Naive B cell (primary cell): ENCODE results near the gene PARVA. TPM values are rescaled to one million over a fixed set of nuclear protein-coding genes. Genes with fewer than 3 reads are reported as not detected.
A peak's percentile ranks its signal among the peaks of the same experiment; 100 is the strongest.

Experiments used
- ATAC-seq, 2 donors: fragments of 150-1000 bp; cut with Tn5 transposase; 2 replicates each; pipeline ENCODE4 v1.10.0; 2021; ENCODE audit warnings: low read depth in 2 of 2, mild to moderate bottlenecking in 2 of 2, moderate library complexity in 2 of 2
- DNase-seq: peaks from one replicate; pipeline ENCODE4 v3.0.0; 2022
- H3K27ac Mint-ChIP-seq, 6 donors: one replicate each; pipeline ENCODE4 v1.8.0; 2020 to 2022; ENCODE audit warnings: mild to moderate bottlenecking in 6 of 6, mixed read lengths in 6 of 6, moderate library complexity in 5 of 6, inconsistent platforms in 2 of 6
- H3K27me3 Mint-ChIP-seq, 3 donors: one replicate each; pipeline ENCODE4 v1.8.0; 2021 to 2022; ENCODE audit warnings: mixed read lengths in 3 of 3, mild to moderate bottlenecking in 1 of 3
- H3K36me3 Mint-ChIP-seq, 2 donors: one replicate each; pipeline ENCODE4 v1.8.0; 2020 to 2022; ENCODE audit warnings: mixed read lengths in 2 of 2, inconsistent platforms in 1 of 2, mild to moderate bottlenecking in 1 of 2
- H3K4me1 Mint-ChIP-seq, 3 donors: one replicate each; pipeline ENCODE4 v1.8.0; 2020 to 2022; ENCODE audit warnings: mixed read lengths in 3 of 3, inconsistent platforms in 1 of 3, mild to moderate bottlenecking in 1 of 3, moderate library complexity in 1 of 3
- H3K4me3 Mint-ChIP-seq, 8 donors: one replicate each; pipeline ENCODE4 v1.8.0; 2020 to 2022; ENCODE audit warnings: mild to moderate bottlenecking in 8 of 8, mixed read lengths in 8 of 8, moderate library complexity in 8 of 8, inconsistent platforms in 2 of 8
- H3K9me3 Mint-ChIP-seq, 7 donors: one replicate each; pipeline ENCODE4 v1.8.0; 2020 to 2022; ENCODE audit warnings: mixed read lengths in 7 of 7, mild to moderate bottlenecking in 5 of 7, inconsistent platforms in 2 of 7, moderate library complexity in 1 of 7
- polyA plus RNA-seq, 6 donors: library from polyadenylated mRNA; unstranded; fragments of 300-500 nt; fragmentation: Illumina TruSeq; gene quantifications; one replicate each; pipeline ENCODE4 v1.2.3, GENCODE V29; 2021; ENCODE audit warnings: low read depth in 6 of 6

PARVA gene
- polyA plus RNA-seq, 6 donors from 2014 or later = not detected

DNA sequence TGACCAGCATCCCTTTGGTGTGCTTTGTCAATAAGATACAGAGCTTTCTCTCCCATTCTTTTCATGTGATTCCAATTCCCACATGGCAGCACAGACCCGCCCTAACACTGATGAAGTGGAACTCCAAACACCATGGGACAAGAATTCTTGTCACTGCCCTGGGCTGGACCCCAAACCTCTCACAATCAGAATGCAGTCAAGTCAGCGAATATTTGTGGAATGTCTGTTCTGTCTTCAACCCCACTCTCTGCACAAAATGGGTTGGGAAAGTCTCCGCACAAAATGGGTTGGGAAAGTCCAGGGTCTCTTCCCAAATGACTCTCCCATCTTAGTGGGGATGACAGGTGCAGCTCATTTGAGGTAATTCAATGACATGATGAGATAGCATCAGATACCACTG lies 157.9 kb downstream of the PARVA start:
- H3K4me1 Mint-ChIP-seq = no peaks in the 10 kb centered on the region
- DNase-seq (no peak), ATAC-seq (no peak)
- peaks cover 0 to 15% (median 4%) of the 10 kb centered on the region in 3 donors for H3K27me3 Mint-ChIP-seq
- H3K27ac Mint-ChIP-seq = peak overlapping the region in 1 of 6 donors; percentile 10
- H3K4me3 Mint-ChIP-seq = no peak overlapping the region
- H3K36me3 Mint-ChIP-seq = no peaks in the 10 kb centered on the region
- H3K9me3 Mint-ChIP-seq = peaks cover 0 to 9% (median 0%) of the 10 kb centered on the region in 7 donors

DNA sequence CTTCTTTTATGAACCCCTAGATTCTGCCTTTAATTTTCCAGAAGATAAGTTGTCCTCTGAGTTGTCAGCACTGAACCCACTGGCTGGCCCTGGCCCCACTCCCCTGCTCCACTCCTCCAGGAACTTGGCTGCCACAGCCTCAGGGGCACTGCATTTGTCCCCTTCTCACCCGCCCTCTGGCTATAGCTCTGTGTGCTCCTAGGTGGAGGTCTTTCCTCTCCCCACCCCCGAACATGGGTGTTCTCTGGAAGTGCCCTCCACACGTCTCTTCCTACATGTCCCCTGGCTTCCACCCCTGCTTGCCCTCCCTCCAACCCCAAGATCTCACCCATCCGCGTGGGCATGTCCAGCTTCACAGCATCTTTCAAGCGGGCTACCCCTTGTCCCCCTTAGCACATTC lies 159.2 kb downstream of the PARVA start:
- Mint-ChIP-seq H3K36me3 (no peaks in the 10 kb centered on the region), H3K4me3 (no peak overlapping the region), H3K9me3 (peaks cover 0 to 9% (median 0%) of the 10 kb centered on the region in 7 donors), H3K4me1 (no peaks in the 10 kb centered on the region), H3K27ac (no peak overlapping the region), H3K27me3 (peaks cover 0 to 15% (median 4%) of the 10 kb centered on the region in 3 donors)
- ATAC-seq (no peak), DNase-seq (no peak)

DNA sequence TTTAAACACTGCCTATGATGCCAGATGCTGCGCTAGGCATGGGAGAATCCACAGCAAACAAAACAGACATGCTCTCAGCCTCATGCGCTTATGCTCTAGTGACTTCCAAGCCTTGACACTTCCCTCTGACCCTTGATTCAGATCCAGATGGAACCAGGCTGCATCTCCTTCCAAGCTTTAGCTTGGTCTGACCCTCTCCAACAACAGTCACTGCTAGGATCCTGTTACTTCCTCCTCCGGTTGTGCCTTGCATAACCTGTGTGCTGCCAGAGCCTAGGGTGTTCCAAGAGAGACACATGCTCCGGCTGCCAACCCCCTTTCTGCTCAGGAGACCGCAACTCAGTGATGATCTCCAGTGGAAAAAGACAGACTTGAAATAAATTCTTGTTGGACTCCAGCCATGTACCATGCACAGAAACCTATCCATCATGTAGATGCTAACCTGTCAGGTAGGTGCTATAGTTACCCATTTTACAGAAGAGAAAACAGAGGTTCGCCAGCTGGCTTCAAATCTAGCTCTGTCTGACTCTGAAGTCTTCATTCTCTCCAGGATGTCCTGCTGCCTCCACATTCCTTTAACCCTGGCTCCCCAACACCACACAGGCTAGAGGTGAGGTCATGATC lies 160.5 kb downstream of the PARVA start:
- Mint-ChIP-seq H3K4me1 (no peaks in the 10 kb centered on the region), H3K27ac (no peak overlapping the region), H3K4me3 (no peak overlapping the region), H3K27me3 (peaks cover 0 to 15% (median 4%) of the 10 kb centered on the region in 3 donors), H3K36me3 (no peaks in the 10 kb centered on the region), H3K9me3 (peaks cover 0 to 6% (median 0%) of the 10 kb centered on the region in 7 donors)
- ATAC-seq = no peak
- DNase-seq = no peak

DNA sequence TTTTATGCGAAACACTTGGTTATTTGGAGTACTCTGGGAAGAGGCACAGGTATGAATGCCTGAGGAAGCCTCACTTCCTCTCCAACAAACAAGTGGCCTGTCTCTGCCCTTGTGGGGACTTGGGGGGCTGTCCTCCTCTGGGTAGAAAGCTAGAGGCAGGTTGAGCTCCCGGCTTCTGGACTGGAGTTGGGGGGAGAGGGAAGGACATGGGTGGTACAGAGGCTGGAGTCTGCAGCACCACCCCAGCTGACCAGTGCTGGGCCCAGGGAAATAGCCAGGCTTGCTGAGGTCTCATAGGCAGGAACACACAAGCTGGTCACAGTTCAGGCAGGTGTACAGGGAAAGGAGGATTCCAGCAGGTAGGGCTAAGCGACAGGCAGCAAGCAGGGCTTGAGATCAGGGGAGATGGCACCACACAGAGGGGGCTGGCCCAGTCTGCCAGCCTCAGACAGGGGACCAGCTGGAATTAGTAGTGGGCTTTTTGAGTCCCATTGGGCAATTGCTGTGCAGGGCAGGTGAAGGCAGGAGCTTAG lies 161.6 kb downstream of the PARVA start:
- ATAC-seq = no peak
- Mint-ChIP-seq H3K27me3 (peaks cover 4 to 23% (median 6%) of the 10 kb centered on the region in 3 donors), H3K4me1 (no peaks in the 10 kb centered on the region), H3K27ac (no peak overlapping the region), H3K36me3 (no peaks in the 10 kb centered on the region), H3K4me3 (no peak overlapping the region), H3K9me3 (peaks cover 0 to 6% (median 0%) of the 10 kb centered on the region in 7 donors)
- DNase-seq = no peak

DNA sequence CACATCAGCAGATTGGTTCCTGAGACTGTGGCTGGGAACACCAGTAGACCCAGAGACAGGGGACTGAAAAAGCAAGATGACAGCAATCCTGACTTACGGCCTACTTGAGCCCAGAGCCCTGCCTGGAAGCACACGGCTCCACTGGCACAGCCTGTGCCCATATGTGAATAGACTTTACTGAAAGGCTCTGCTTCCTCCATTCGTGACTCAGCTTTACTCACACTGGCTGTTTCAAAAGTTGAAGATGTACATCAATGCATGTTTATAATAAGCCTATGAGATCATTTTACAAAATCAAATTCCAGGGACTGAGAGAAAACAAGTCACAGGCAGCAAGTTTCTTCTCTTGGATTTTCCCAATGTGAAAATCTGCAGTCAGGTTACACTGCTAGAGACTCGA lies 162.2 kb downstream of the PARVA start:
- no peaks in the 10 kb centered on the region for H3K36me3 Mint-ChIP-seq
- ATAC-seq = no peak
- H3K27ac Mint-ChIP-seq = no peak overlapping the region
- peaks cover 0 to 6% (median 0%) of the 10 kb centered on the region in 7 donors for H3K9me3 Mint-ChIP-seq
- no peaks in the 10 kb centered on the region for H3K4me1 Mint-ChIP-seq
- peaks cover 5 to 25% (median 7%) of the 10 kb centered on the region in 3 donors for H3K27me3 Mint-ChIP-seq
- no peak overlapping the region for H3K4me3 Mint-ChIP-seq
- no peak for DNase-seq

DNA sequence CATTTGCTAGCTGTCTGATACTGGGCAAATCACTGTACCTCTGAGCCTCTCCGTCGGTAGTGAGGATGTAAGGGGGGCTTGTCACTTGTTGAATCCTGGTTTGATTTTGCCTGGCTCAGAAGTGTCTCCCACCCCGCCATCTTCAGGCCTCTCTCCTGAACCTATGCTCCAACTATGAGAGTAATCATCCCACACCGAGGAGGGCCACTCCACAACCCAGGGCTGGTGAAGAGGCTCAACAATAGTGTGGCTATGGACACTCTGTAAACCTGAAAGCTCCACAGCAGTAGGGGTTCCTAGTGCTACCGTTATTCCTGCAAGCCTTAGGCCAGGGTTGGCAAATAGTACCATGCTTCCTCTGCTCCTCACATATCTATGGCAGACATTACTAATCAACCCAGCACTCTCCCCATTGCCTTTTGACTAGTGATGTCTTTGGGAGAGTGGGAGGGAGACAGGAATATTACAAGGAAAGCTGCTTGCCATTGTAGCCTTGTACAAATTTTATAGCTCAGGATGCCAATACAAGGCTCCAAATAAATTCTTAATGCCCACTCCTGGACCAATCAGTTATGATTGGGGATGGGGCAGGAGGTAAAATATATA lies 162.8 kb downstream of the PARVA start:
- no peak overlapping the region for H3K27ac Mint-ChIP-seq
- ATAC-seq = no peak
- peaks cover 0 to 6% (median 0%) of the 10 kb centered on the region in 7 donors for H3K9me3 Mint-ChIP-seq

DNA sequence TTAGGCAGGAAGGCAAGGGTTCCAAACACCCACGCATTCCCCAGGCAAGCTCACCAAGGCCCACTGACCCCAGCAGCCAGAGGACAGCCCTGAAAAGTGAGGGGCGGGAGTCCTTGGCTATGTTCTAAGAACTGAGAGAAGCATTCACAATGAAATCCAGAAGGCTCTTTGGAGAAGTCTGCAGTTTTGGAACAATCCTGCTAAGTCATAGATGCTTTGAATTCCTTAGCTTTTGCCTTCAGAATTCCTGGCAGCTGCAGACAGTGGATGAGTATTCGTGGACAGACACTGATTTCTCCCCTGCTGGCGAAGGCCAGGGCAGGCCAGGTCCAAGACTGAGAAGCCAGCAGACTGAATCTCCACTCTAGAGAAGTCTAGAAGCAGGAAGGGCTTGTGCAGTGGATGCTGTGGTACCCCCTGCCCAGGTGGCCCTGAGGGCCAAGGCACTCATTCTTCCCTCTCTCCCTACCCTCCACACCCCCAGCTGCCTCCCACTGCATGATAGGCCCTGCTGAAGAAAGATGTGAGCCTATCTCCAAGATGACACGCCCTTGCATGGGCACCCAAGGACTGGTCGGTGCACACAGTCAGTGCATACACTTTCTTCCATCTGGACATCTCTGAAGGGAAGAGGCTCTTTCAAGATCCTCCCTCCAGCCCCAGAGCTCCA lies 163.7 kb downstream of the PARVA start:
- Mint-ChIP-seq H3K27ac (no peak overlapping the region), H3K27me3 (peaks cover 7 to 23% (median 7%) of the 10 kb centered on the region in 3 donors), H3K36me3 (no peaks in the 10 kb centered on the region), H3K9me3 (peaks cover 0 to 4% (median 0%) of the 10 kb centered on the region in 7 donors), H3K4me1 (no peaks in the 10 kb centered on the region), H3K4me3 (no peak overlapping the region)
- ATAC-seq (no peak), DNase-seq (no peak)

More for the DNA sequence above, 162.8 kb downstream of the PARVA start:
- peak overlapping the region in 1 of 8 donors; percentile 26 for H3K4me3 Mint-ChIP-seq
- DNase-seq = no peak
- H3K27me3 Mint-ChIP-seq = peaks cover 7 to 25% (median 7%) of the 10 kb centered on the region in 3 donors
- H3K4me1 Mint-ChIP-seq = no peaks in the 10 kb centered on the region
- H3K36me3 Mint-ChIP-seq = no peaks in the 10 kb centered on the region

DNA sequence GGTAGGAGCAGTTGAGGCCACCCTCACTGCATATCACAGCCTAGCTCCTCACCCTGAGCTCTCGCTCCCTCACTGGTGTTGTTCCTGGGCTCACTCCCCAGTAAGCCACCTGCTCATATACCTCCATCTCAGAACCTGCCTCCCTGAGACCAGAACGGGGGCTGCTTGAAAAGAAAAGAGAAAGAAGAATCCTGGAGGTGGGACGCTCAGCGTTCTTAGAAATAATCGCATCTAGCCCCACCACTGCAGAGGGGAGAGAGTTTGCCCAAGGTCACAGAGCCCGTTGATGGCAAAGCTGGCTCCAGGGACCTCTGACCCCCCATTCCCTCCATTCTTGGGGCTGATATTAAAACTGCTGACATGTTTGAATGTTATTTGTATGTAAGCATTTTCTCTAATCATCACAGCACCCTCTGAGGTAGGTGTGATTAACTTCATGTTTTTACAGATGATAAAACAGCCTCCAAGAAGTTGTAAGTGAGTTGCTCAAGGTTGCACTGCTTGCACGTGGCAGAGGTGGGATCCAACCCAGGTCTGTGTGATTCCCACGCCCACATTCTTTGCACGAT lies 164.3 kb downstream of the PARVA start:
- peaks cover 7 to 17% (median 7%) of the 10 kb centered on the region in 3 donors for H3K27me3 Mint-ChIP-seq
- H3K27ac Mint-ChIP-seq = no peak overlapping the region
- H3K9me3 Mint-ChIP-seq = no peaks in the 10 kb centered on the region
- no peak for DNase-seq
- H3K4me3 Mint-ChIP-seq = no peak overlapping the region
- H3K36me3 Mint-ChIP-seq = no peaks in the 10 kb centered on the region
- no peak for ATAC-seq
- no peaks in the 10 kb centered on the region for H3K4me1 Mint-ChIP-seq

DNA sequence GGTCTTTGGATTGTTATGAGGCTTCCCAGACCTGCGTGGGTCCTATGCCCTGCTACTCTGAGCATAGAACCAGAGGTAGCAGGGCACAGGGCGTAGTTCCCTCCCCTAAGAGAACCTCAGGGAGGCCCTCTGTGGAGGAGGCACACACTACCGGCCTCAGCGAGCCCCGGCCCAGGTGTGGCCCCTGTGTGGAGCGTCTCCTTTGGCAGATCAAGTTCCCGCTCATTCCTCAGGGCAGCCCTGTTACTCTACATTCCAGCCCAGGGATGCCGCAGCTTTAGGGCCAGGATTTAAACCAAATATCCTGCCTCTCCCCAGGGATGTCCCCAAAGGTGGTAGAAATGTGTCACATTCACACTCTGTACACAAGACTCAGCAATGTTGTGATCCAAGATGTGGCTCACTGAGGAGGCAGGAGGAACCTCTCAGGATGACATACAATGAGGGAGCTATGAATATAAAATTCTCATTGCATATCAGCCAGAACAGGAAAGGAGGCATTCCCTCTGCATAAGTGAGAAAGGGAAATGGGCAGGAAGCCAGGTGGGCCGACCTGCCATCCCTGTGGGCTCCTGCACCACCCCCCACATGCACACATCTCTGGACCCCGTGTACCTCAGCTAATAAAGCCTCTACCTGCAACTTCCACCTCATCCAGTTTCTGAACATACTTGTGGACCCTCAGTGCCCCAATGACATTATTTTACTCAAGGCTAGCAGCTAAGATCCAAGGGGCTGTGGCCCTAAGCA lies 165.0 kb downstream of the PARVA start:
- Mint-ChIP-seq H3K4me3 (no peak overlapping the region), H3K4me1 (no peaks in the 10 kb centered on the region), H3K27ac (no peak overlapping the region), H3K9me3 (no peaks in the 10 kb centered on the region), H3K27me3 (peaks cover 7 to 10% (median 7%) of the 10 kb centered on the region in 3 donors), H3K36me3 (no peaks in the 10 kb centered on the region)
- no peak for ATAC-seq
- DNase-seq = no peak

DNA sequence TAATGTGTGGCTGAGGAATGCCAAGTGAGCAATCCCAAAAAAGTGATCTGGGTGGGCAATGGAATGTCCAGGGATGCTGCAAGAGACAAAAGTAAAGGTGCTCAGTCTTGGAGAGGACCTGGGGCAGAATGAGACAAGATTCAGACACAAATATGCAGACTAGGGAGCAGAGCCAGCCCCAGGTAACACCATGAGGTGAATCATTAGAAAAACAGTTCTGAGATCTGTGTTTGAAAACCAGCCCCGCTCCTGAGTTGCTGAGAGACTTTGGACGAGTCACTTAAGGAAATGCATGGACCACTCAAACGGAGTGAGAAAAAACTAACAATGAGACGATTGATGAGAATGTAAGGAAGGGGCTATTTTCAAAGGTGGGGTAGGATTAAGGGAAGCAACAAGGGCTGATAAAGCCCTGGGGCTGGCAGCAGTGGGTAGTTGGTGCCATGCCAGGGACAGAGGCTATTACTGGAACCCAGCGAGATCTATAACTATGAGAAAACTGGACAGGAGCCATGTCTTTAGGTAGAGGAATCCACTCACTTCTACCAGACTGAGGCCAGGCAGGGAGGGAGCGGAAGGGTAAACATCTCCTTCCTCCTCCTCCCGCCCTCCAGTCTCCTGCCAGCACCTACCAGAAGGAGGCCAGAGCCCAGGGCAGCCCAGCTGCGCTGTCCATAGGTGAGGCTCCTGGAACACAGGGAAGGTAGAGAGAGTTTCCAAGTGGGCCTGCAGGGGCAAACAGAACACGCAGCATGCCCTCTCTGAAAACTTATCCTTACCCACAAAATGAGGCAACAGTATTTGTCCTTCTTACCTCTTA lies 166.4 kb downstream of the PARVA start:
- H3K4me3 Mint-ChIP-seq = no peak overlapping the region
- peaks cover 3 to 10% (median 7%) of the 10 kb centered on the region in 3 donors for H3K27me3 Mint-ChIP-seq
- no peaks in the 10 kb centered on the region for H3K36me3 Mint-ChIP-seq
- no peak for DNase-seq
- peaks cover 0 to 2% (median 0%) of the 10 kb centered on the region in 7 donors for H3K9me3 Mint-ChIP-seq
- no peak overlapping the region for H3K27ac Mint-ChIP-seq
- H3K4me1 Mint-ChIP-seq = no peaks in the 10 kb centered on the region
- no peak for ATAC-seq

DNA sequence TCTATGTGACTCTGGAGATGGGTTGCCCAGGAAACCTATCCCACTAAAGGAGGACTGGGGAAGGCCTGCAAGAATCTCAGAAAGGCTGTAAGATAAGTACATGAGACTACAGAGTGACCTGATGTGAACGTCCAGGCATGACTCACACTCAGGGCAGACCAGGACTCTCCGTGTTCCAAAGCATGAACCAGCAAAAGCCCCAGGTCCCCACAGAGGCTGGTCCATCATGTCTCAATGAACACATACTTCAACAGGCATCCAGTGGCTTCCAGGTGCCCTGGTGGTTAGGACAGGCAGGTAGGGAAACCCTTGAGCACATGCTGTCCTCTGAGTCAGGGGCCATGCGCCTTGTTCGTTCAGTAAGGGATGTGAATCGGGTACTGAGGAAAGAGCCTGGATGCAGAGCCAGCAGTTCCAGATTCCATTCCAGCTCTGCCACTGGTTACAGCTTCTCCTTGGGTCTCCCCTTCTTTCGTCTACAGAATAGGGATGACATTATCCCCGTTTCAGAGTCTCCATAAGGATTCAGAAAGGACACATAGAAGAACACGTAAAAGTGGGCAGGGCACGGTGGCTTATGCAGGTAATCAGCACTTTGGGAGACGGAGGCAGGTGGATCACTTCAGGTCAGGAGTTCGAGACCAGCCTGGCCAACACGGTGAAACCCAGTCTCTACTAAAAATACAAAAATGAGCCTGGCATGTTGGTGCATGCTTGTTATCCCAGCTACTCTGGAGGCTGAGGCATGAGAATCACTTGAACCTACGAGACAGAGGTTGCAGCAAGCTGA lies 167.8 kb downstream of the PARVA start:
- peaks cover 3 to 10% (median 7%) of the 10 kb centered on the region in 3 donors for H3K27me3 Mint-ChIP-seq
- H3K27ac Mint-ChIP-seq = no peak overlapping the region
- no peak overlapping the region for H3K4me3 Mint-ChIP-seq
- no peak for ATAC-seq
- no peaks in the 10 kb centered on the region for H3K4me1 Mint-ChIP-seq
- no peaks in the 10 kb centered on the region for H3K36me3 Mint-ChIP-seq
- peaks cover 0 to 3% (median 0%) of the 10 kb centered on the region in 7 donors for H3K9me3 Mint-ChIP-seq
- no peak for DNase-seq

DNA sequence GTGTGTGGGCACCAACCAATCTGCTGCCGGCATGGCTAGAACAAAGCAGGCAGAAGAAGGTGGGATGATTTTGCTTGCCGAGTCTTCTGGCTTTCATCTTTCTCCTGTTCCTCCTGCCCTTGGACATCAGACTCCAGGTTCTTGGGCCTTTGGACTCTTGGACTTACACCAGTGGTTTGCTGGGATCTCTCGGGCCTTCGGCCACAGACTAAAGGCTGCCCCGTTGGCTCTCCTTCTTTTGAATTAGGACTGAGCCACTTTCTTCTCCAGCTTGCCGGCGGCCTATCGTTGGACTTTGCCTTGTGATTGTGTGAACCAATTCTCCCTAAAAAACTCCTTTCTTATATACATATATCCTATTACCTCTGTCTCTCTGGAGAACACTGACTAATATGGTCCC lies 168.8 kb downstream of the PARVA start:
- DNase-seq (no peak), ATAC-seq (no peak)
- Mint-ChIP-seq H3K36me3 (no peaks in the 10 kb centered on the region), H3K4me1 (no peaks in the 10 kb centered on the region), H3K27me3 (peaks cover 3 to 10% (median 7%) of the 10 kb centered on the region in 3 donors), H3K9me3 (peaks cover 0 to 3% (median 0%) of the 10 kb centered on the region in 7 donors), H3K4me3 (no peak overlapping the region), H3K27ac (no peak overlapping the region)
